GF-D8 (cell line): Measurements from ENCODE around the gene ARHGEF38.
A peak's percentile ranks its signal among the peaks of the same experiment; 100 is the strongest.

ENCODE experiments used
- DNase-seq: peaks from one replicate; lab custom pipeline; 2025; lab: John Stamatoyannopoulos, UW

Gene ARHGEF38

DNA sequence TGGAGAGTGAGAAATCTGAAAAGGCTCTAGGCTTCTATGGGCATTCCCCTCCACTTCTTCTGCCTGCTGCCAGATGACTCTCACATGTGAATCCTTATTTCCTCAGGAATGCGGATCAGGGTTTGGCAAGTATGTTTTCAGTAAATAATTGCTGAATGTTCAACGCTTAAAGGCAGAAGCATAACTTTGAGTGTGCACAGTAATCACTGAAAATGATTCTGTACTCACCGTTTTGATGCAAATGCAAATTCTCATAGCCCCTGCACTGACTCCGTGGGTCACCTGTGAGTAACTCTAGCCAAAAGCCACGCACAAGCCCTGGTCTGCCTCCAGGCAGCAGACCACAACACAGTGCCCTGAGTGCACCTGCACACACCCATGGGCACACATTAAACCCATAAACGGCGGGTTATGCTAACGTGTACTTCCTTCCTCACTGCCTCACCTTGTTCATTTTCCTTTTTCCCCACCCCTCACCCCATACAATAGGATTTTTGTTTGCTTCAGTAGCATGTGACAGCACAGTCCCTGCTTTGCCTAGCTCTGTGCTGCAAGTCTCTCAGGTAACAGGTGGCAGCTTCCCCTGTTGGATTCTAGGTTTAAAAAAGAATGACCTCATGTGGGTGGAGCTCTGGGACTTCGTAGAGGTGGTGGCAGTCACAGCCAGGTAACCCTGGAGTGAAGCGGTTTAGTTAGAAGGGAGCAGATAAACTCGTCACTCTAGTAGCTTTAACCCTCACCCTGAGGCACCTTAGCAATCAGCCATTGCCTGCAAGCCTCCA lies at the start of gene ARHGEF38:
ARHGEF38 (plus strand) TSS at position 656 of the 782 bp plus-strand sequence. CDS start 146 bp downstream, outside the sequence.
- no peak for DNase-seq

DNA sequence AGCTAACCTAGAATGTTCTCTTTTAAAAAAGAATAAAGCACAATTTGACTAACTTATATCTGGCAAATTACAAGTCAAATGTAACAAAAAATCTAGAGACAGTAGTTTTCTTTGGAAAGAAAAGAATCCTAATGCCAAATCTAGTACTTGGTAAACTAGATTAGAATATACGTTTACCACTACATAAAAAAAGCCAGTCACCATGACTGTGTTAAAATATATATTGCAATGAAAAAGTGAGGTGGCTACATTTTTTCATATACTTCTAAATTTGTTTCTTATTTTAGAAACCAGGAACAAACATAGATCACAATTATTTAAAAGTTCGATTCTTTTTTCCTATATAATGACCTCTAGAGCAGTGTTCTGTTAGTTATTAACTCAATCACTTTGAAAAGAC lies 48.9 kb upstream of the ARHGEF38 start:
- no peak for DNase-seq

DNA sequence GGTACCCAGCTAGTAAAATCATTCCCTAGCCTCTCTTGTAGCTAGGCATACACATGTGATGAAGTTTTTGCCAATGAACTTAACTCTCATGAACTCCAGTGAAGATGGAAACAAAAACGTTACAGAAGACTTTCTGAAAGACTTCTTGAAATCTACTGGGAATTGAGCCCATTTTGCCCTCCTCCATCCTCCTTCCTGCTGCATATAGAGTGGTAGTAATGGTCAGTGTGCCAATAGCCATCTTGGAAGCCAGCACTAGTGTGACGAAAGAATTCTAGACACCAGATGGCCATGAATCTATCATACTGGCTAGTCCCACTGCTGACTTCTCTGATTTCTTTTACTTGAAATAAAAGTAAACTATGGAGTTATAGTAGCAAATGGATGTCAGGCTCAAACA lies 47.7 kb upstream of the ARHGEF38 start:
- DNase-seq = no peak

- no peak for DNase-seq
These were observed 43.1 kb upstream of the ARHGEF38 start for GRCh38 chr4:105509291-105509690.

DNA sequence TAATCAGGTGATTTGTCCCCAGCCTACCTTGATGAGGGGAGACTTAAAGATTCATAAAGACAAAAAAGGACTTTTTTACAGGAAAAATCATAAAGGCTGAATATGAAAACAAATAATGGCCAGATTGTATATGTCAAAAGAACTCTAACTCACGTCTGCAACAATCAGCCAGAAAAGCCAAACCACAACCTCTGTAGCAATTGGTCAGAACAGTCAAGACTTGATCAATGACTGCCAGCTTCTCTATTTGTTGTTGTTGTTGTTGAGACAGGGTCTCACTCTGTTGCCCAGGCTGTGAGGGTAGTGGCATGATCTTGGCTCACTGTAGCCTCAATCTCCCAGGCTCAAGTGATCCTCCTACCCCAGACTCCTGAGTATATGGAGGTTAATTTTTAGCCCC lies 42.7 kb upstream of the ARHGEF38 start:
- no peak for DNase-seq

DNA sequence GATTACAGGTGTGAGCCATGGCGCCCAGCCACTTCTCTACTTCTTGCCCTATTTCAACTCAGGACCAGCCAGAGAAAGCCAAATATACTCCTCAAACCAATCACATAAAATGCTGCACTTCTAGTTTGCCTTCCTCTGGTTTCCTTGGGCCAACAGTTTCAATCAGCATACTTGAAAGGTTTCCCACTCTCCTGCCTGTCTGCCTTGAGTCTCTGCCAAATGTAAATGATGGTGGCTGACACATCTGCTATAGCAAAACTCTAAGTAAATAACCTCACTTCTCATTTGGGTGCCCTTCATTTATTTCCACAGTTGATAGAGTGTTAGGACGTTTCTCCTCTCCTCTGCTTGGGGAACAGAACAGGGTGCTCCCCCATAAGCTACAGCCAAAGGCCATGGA lies 42.2 kb upstream of the ARHGEF38 start:
- DNase-seq = no peak

- DNase-seq = peak; percentile 2
These were observed 31.3 kb upstream of the ARHGEF38 start for GRCh38 chr4:105520819-105521790.

DNA sequence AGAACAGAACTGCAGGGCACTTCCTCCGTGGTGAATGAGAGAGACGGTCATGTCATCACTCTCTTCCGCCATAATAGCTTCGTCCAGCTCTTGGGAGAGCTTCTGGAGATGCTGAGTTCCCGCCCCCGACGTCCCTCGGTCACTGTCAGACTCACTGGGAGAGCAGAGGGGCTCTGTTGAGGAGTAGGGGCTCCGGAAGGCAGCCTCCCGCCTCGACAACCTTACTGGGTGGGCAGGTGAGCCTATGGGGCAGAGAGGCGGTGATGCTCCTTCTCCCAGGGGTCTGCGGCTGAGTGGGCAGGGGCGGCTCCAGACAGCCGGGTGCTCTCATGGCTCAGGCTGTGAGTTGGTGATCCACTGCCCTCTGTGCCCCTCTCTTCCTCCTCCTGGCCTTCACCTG lies 25.8 kb upstream of the ARHGEF38 start:
- no peak for DNase-seq

DNA sequence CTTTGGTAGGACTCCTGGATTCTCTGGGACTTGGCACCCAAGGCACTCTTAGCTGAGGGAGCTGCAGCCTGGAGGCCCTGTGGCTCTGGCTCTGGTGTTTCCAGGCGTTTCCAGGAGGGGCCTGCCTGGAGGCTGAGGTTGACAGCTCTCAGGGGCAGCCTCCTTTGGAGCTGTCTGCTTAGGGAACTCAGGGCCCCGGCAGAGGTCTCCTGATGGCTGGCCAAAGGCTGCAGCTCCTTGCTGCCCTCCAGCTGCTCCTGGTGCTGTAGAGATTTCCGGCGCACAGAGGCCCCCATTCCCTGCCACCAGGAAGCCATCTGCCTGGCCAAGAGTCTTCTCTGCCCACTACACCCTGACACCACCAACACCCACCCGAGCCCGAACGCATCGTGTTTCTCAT lies 25.3 kb upstream of the ARHGEF38 start:
- no peak for DNase-seq

- no peak for DNase-seq
These were observed 15.8 kb upstream of the ARHGEF38 start for GRCh38 chr4:105536601-105537000.

GRCh38 chr4:105541420-105541819 lies 11.0 kb upstream of the ARHGEF38 start:
- DNase-seq = no peak

GRCh38 chr4:105542039-105542438 lies 10.4 kb upstream of the ARHGEF38 start:
- DNase-seq = no peak

DNA sequence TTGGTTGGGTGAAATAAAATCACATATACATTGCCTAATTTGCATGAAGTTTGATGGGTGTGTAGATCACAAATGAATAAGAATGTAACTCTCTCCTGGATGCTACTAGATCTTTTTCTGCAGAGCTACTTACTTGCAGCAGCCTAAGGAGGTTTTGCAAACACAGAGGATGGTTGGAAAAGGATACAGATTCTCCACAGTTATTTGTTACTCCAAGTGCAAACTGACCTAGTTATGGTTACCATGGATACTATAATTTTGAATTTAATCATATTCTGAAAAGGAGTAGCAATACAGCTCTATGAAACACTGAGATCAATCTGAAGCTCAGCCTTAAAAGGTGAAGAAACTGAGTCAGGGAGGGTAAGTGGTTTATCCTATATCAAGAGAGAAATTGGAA lies 9.1 kb upstream of the ARHGEF38 start:
- no peak for DNase-seq

GRCh38 chr4:105543881-105544280 lies 8.5 kb upstream of the ARHGEF38 start:
- DNase-seq = no peak

DNA sequence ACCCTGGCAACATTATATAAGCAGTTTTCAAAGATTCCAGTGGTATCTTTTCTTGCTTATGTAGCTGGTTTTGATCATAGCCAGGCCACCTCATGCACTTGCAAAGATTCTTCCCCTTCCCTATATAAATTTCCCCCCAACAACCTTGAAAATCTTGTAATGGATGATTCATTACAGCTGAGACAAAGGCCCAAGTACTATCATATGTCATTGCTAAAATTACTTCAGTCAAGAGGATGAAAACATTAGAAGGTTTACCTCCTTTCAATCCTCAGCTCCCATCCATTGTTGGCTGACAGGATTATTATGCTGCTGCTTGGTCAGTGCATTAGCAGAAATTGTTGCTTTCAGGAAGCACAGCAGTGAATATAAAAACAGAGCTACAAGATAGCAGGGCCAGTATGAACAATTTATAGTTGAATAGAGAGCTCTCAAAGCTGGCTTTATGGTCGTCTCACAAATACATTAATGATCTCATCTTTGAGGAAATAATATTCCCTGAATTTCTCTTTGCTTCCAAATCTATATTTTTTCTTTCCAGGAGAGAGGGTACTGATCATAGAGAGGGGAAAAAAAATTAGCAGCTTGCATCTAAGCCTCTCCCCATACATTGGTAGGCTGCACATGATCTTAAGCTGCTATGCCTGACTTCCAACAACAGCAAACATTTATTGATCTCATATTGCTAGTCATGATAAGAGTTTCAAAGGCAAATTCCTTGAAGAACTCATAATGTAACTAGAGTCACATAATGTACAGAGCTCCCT lies 7.7 kb upstream of the ARHGEF38 start:
- DNase-seq = no peak

- no peak for DNase-seq
These were observed 6.3 kb upstream of the ARHGEF38 start for GRCh38 chr4:105546086-105546485.

DNA sequence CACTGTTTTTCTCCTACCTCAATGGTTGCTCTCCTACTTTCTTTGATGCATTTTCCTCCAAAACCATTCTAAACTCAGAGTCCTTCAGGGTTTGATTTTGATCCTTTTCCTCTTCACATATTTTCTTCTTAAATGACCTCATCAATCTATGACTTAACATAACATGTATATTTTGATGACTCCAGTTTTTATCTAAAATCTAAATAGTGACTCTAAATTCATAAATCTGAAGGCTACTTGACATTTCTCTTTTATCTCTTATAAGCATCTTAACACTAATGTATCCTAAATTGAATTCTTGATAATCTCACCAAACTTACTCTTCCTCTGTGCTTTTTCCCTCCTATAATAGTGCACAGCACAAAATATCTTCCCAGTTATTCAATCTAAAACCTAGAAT lies 4.7 kb upstream of the ARHGEF38 start:
- DNase-seq = no peak

- DNase-seq = no peak
These were observed 3.9 kb upstream of the ARHGEF38 start for GRCh38 chr4:105548483-105548882.

GRCh38 chr4:105550641-105551040 lies 1.8 kb upstream of the ARHGEF38 start:
- no peak for DNase-seq

DNA sequence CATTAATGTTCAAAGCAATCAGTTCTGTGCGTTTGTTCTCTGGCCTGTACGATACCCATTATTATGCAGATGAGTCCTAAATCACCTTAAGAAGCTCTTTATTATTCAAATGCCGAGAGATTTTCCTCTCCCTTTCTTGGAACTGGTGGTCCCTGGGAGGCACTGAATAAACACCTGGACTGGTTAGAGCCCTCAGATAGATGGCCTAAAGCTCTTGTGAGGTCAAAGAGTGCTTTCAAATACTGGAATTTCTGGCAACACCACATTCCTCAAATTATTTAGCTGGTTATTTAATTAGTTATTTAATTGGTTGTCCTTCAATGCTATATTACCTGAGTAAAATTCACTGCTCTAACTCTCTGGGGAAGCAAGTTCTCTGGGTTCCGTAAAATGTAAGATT lies 3.0 kb downstream of the ARHGEF38 start:
- DNase-seq = no peak

GRCh38 chr4:105556206-105556605 lies 3.8 kb downstream of the ARHGEF38 start:
- no peak for DNase-seq

GRCh38 chr4:105558277-105558676 lies 5.9 kb downstream of the ARHGEF38 start:
- no peak for DNase-seq
